Measurements from ENCODE around the gene FOXL3.
A peak's percentile ranks its signal among the peaks of the same experiment; 100 is the strongest.

FOXL3 gene

DNA sequence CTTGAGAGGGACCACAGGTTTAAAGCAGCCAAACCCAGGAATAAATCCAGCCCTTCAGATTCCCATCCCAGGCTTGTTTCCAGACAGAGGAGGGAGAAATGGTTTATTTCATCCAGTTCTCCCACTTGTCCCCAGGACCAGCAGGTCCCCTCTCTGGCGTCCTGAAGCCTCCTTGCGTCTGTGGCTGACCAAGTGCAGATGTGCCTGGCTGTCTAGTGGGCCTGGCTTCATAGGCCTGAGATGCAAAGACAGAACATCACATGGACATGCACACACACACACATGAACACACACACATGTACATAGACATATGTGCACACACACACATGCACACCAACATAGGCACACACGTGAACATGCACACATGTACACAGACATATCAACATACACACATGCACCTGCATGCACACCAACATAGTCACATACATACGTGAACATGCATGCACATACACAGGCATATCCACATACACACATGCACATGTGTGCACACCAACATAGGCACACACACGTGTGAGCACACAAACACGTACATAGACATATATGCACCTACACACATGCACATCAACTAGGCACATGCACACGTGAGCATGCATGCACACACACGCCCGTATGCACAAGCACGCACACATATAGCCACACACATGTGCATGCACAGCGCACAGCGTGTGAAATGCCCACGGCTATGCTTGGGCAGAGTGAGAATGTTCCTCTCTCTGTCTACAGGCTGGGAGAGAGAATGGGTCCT, 10.7 kb downstream of the FOXL3 start:
- no peak for DNase-seq

GRCh38 chr7:301291-302053, 11.5 kb downstream of the FOXL3 start:
- DNase-seq: no peak

GRCh38 chr7:302054-302992, 12.4 kb downstream of the FOXL3 start:
- DNase-seq: no peak

DNA sequence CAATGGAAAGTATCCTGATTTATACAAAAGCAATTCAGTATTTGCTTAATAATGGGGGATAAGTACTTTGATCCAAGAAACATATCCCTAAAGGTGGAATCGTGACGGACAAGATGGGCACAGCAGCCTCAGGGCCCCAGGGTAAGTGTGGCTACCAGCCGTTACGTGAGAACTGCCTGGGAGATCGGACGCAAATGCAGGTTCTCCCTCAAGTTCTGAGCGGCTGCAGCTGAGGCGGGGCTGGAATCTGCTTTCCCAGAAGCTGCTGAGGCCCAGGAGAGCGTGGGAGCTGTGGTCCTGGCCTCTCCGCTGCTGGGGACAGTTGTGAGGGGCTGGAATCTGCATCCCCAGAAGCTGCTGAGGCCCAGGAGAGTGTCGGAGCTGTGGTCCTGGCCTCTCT, 13.5 kb downstream of the FOXL3 start:
- DNase-seq: no peak

DNA sequence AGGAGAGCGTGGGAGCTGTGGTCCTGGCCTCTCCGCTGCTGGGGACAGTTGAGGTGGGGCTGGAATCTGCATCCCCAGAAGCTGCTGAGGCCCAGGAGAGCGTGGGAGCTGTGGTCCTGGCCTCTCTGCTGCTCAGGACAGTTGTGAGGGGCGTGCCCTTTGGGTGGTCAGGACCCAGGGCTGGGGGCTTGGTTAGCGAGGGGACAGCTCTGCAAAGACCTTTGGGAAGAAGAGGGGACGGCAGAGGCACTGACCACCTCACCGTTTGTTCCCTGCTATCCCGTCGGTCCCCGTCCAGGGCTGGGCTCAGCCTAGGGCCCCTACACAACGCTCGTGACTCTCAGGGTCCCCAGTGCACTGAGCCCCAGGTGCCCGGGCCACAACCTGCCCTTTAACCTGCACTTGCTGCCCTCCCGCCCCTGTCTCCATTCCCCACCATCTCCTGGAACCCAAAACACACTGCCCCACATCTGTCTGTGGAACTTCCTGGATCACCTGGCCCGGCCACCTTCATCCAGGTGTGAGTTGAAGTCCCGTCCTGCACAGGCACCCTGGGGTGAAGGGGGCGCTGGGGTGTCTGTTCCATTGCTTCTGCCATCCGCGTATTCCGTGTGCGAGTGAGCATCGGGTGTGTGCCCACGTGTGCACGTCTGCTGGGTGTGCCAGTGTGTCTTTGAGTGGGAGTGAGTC, 14.1 kb downstream of the FOXL3 start:
- DNase-seq: no peak

GRCh38 chr7:304574-305409, 14.8 kb downstream of the FOXL3 start:
- no peak for DNase-seq

GRCh38 chr7:305410-306151, 15.6 kb downstream of the FOXL3 start:
- no peak for DNase-seq

DNA sequence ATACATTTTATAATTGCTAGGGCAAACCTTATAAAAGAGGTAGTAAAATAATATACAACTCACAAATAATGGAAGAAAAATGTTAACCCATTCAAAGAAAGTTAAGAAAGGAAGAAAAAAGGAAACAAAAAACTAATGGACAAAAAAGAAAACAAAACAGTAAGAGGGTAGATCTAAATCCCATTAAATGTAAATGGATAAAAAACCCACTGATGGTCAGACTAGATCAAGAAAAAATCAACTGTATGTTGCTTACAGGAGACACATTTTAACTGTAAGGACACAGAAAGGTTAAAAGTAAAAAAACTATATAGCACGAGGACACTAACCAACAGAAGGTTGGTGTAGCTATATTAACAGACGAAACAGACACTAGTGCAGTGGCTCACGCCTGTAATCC, 18.0 kb downstream of the FOXL3 start:
- DNase-seq: no peak

DNA sequence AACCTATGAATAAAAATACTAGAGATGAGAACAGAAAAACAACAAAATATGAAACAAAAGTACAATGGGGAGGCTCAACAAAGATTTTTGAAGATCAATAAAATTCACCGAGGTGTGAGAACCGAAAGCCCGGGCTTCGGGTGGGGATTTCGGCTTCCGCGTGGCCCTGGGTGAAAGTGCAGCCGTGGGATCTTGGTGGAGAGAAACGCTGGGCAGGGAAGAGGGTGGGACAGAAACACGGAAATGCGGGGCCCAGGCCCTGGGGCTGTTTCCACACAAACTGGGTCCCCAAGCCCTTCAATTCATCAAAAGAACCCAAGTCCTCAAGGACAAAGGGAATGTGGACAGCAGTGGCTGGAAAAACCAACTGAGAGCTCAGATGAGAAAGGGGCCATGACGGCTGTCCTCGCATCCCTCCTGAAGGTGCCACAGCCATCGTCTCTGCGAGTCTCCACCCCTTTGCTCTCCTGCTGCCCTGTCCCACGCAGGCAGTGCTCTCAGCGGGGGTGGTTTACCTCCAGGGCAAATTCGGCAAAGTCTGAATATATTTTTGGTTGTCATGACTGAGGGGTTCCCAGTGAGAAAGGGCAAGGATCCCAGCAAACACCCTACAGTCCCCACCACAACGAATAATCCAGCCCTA, 19.7 kb downstream of the FOXL3 start:
- no peak for DNase-seq

DNA sequence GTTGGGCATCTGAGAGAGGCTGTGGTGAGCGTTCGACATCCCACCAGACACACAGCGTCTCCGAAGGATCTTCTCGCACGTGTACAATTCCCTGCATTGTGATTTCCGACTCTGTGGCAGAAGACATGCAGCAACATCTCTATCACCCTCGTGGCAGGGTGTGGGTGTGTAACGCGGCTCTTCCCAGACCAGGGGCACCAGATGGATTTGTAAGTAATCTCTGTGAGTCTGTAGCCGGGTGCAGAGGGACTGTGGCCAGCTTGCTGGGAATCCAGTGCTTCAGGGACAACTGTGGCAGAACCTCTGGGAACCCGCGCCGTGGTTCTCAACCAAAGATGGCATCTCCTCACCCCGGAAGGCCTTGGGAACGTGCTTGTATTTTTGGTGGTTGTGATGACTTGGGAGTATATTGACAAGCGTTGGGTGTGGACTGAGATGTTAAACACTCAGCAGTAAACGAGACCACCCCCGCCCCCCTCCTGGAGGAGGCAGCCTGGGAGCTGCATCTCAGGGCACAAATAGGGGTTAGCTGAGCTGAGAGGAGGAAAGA, 21.2 kb downstream of the FOXL3 start:
- no peak for DNase-seq

DNA sequence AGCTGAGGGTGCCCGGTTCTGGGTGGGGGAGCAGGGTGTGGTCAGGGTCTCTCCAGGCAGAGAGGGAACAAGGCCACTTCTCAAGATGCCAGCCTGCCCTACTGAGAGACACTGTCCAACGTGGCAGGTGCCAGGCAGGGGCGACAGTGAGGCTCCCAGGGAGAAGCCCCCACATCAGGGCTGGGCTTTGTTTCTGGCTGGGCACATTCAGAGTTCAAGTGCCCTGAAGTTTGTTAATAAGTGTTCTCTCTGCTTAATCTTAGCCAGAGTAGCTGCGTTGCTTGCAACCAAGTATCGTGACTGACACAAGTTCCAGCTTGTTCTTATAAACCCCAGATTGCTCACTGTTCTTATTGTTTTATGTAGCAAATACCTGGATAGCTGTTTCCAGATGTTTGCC, 21.8 kb downstream of the FOXL3 start:
- DNase-seq: no peak

GRCh38 chr7:312424-312823, 22.5 kb downstream of the FOXL3 start:
- DNase-seq: no peak

DNA sequence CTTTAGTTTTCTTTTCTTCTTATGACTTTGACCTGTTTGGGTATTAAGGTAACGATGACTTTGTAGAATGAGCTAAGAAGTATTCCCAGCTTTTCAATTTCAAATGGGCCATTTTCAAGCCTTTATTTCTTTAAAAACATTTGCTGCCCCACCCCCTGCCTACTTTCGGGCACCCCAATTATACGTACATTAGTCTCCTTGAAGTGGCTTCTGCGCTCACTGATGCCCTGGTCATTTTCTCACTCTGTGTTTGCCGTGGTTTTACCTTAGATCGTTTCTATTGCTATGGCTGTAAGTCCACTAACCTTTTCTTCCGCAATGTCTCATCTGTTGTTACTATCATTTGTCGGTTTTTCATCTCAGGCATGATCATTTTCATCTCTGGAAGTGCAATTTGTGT, 24.9 kb downstream of the FOXL3 start:
- DNase-seq: no peak

GRCh38 chr7:315516-316265, 25.7 kb downstream of the FOXL3 start:
- no peak for DNase-seq

GRCh38 chr7:317643-318405, 27.9 kb downstream of the FOXL3 start:
- DNase-seq: no peak

DNA sequence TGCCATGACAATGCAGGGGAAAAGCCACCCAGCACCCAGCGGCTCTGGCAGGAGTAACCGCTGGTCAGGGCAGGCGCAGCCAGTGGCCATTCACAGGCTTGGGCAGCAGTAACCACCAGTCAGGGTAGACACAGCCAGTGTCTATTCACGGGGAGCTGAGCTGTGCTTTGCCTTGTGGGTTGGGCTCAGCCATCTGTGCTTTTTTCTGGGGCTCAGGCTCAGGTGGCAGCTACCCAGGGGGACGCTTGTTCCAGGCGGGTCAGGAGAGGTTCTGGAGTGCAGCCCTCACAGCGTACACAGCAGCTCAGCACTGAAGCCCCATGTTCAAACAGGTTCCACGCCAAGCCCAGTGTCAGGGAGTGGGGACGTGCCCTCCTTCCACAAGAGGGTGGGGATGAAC, 28.5 kb downstream of the FOXL3 start:
- DNase-seq: peak in 1 of 51 donors; percentile 34

Measured in hypothalamus (tissue), 51 donors.